ENCODE measurements around the gene ICA1.

- TF ChIP-seq ZNF585B (tag by site-specific recombination; IDR thresholded peaks at IDR 0.05), result no peak
- no peak for TF ChIP-seq CTCF (tag by site-specific recombination; IDR thresholded peaks at IDR 0.05)
- no peak for TF ChIP-seq REST (tag by site-specific recombination; IDR thresholded peaks at IDR 0.05)
- no peak for TF ChIP-seq ZNF639 (tag by site-specific recombination; IDR thresholded peaks at IDR 0.05)
- no peak for TF ChIP-seq KLF1 (tag by site-specific recombination; IDR thresholded peaks at IDR 0.05)
- TF ChIP-seq KLF16 (tag by site-specific recombination; IDR thresholded peaks at IDR 0.05), result no peak
Measured at GRCh38 chr7:8251195-8251594, 10.8 kb downstream of the ICA1 start.

Data from HEK293 (cell line).